NCI-H146 (cell line): ENCODE data around the gene CPTP.
A peak's percentile ranks its signal among the peaks of the same experiment; 100 is the strongest.

Experiments used
- DNase-seq: peaks from one replicate; lab custom pipeline; 2025; lab: John Stamatoyannopoulos, UW

The CPTP gene

DNA sequence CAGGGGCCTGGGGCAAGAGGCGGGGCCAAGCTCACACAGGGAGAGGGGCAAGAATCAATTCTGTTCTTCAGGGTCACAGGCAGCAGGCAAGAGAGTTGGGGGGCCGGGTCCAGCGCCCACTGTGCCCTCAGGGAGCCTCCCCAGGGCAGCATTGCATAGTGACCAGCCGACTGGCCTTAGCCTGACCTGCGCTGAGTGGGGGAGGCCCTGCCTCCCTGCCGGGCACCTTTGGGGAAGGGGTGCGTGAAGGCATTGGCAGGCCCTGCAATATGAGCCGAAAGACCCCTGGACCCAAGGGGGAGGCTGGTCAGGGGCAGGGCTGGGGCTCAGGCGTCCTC, 32.2 kb upstream of the CPTP start:
- no peak for DNase-seq

GRCh38 chr1:1292851-1293250, 31.8 kb upstream of the CPTP start:
- DNase-seq, result no peak

- DNase-seq, result no peak
Measured at GRCh38 chr1:1293263-1294249, 31.0 kb upstream of the CPTP start.

DNA sequence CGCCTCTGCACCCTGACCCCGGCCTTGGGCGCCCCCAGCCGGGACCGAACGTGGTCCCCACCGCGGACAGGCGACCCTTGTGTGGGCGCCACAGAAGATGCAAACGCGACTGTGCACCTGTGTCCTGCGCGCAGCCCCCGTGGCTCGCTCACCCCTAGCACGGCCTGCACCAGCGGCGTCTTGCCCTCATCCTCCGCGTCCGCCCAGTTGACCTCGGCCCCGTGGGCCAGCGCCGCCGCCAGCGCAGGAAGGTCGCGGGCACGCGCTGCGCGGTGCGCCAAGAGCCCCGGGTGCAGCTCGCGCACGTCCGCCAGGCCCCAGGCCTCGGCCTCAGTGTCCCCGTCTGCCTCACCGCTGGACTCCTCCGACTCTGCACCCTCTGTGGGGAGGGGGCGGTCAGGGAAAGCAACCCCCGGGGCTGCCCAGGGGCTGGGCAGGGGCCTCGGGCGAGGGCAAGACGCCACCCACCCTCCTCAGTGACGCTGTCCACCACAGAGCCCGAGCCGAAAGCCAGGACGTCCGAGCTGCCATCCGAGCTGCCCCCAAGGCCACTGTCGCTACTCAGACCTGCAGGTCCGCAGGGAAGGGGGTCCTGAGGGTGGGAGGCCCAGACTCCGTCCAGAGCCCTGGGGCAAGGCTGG, 30.2 kb upstream of the CPTP start:
- DNase-seq, result no peak

DNA sequence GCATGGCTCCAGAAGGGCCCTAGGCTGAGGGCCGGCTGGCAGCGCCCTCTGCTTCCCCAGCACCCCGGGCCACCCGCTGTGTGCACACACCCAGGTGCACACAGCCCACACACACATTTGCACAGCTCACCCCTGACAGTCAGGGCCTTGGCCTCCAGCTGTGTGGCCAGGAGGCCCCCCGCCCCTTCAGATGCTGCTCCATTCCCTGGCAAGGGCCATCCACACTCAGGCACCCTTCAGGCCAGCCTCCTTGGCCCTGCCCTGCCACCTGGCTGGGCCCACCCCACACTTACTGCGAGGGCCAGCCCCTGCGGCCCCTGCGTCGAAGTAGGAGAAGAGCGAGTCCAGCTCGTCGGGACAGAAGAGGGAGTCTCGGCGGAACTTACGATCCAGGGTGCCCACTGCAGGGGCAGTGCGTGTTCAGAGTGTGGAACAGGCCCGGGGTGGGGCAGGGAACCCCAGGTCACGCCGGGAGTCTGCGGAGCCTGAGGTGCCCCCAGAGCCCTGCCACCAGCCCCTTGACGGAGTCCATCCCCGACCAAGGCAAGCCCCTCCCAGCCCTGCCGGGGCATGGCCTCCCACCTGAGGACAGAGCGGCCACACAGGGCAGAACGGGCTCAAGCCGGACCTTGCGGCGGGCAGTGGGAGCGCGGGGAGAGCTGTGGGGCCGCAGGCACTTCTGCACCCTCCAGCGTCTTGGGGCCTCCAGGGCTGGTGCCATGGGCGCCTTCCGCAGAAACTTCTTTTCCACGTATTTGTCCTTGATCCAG, 29.3 kb upstream of the CPTP start:
- no peak for DNase-seq

- DNase-seq, result no peak
Measured at GRCh38 chr1:1296070-1297061, 28.2 kb upstream of the CPTP start.

DNA sequence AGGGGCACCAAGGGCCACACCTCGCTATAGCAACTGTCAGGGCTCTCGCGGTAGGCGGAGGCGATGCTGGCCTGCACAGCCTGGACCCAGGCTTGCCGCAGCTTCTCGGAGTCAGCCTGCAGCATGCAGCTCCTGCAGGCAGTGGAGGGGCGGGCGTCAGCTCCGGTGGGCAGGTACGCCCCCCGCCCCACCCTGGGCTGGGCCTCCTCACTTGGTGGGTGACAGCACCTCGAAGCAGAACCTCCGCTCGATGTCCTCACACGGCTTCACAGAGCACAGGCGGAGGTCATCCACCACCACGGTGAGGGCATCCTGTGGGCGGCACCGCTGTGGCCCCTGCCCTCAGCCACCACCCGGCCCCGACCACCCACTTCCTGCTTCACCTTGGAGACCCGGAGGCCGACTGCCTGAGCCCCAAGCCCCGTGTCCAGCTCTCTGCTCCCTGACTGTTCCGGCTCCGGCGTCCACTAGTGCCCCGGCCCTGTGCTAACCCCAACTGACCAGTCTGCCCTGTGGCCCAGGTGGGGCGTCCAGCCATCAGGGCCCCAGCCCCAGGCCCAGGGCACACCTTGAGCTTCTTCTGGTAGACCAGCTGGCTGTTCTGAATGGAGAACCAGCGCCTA, 26.7 kb upstream of the CPTP start:
- DNase-seq, result no peak

- no peak for DNase-seq
Measured at GRCh38 chr1:1298861-1299685, 25.5 kb upstream of the CPTP start.

DNA sequence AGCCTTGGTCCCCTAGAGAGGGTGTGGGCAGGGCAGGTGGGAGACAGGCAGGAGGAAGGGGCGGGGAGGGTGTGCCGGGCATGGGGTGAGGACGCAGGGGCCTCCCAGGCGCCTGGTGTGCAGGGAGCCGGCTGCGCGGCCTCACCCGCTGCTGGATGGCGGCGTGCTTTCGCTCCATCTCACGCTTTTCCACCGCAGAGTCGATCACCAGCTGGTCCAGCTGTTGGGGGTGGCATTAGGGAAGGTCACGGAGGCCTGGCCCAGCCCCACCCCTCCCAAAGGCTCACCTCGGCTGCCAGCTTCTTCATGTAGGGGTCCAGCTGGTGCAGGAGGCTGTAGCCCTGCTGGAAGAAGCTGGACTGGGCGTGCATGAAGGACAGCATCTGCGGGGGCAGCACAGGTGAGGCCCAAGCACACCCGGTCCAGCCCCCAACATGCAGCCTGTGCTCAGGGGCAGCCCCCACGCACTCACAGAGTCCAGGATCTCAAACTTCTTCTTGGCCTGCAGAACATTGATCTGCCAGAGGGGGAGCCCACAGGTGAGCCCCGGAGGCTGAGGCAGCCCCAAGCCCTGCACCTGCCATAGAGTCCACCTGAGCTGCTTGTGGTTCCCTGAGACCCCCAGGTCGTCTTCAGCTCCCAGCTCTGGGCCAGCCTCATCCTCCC, 24.8 kb upstream of the CPTP start:
- no peak for DNase-seq

GRCh38 chr1:1300352-1300739, 24.3 kb upstream of the CPTP start:
- DNase-seq, result no peak

GRCh38 chr1:1302006-1302430, 22.6 kb upstream of the CPTP start:
- DNase-seq, result no peak

- no peak for DNase-seq
Measured at GRCh38 chr1:1302951-1303509, 21.6 kb upstream of the CPTP start.

DNA sequence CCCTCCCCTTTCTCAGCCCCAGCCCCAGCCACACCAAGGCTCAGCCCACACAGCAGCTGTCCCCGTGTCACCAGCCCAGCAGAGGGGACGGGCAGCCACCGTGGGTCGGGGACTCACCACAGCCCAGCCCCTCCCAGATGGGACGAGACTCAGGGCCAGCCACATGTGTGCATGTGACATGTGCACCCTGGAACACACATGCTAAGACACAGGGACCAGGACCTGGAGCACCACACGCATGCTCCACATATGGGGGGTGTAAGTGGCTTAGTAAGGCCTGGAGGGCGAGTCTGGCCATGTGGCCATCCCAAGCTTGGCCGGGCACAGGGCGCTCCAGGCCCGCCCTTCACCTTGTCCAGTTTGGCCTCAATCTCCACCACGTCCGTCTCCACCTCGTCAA, 20.9 kb upstream of the CPTP start:
- no peak for DNase-seq

DNA sequence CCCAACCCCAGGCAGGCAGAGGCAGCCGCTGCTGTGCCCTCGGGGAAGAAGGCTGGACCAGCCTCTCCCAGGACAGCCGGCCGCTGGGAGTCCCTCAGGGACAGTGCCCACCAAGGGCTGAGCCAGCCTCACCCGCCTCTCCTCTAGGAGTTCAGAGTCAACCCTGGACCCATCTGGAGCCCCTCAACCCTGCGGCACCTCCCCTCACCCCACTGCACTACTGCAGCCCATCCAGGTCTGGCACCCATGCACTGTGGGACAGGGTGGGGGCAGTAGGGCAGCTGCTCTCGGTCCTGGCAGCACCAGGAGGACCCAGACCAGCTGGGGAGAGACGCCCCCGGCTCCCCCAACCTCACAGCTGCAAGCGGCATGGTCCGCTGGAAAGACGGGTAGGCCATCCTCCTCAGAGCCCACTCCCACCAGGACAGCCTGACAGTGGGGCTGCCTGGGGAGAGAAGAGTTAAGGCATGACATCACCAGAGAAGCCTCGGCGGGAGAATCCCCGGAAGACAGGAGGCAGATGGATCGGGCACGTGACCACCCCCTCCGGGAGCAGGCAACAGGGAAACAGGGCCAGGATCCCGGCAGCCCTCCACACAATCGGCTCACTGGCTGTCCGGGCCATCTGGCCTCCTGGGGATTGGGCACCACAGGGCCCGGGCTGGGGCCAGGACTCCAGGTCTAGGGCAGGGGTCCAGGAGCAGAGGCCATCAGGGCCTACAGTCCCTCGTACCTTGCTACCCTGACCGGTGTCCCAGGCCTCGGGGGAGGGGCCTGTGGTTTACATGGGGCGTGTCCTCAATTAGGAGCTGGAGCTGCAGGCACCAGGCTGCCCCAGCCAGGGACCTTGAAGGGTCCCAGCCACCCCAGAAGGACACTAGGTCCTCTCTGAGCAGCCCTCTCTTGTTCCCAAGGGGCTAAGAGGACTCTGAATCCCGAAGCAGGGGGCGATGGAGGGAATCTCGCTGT, 20.0 kb upstream of the CPTP start:
- DNase-seq, result peak; percentile 57

DNA sequence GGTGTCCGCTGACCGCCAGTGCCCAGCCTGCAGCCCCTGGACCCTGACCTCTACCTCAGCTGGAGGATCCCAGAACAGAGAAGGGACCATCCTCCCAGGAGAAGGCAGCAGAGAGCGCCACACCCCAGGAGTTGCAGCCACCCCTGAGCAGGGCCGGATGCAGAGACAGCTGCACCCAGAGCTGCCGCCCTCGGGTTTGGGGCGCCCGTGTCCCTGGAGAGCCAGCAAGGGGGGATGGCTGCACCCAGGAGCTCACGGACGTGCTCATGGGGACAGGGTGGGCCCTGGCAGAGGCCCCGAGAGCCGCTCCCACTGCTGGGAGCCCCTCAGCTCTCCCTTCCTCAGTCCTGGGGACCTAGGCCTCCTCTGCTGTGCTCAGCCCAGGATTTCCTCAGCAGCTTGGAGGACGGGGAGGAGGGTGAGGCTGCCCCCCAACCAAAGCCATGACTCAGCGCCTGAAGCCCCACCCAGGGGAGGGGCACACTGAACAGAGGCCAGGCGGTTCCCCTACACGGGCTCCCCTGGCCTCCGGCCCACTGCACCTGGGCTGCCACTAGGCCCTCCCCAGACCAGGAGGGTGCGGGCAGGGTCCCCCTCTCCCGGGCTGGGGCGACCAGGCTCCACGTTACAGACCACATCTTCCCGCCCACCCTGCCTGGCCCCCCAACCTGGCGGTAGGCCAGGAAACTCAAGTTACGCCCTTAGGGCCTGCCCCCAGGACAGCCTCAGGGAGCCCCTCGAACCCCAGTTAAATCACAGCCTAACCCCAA, 19.1 kb upstream of the CPTP start:
- no peak for DNase-seq

DNA sequence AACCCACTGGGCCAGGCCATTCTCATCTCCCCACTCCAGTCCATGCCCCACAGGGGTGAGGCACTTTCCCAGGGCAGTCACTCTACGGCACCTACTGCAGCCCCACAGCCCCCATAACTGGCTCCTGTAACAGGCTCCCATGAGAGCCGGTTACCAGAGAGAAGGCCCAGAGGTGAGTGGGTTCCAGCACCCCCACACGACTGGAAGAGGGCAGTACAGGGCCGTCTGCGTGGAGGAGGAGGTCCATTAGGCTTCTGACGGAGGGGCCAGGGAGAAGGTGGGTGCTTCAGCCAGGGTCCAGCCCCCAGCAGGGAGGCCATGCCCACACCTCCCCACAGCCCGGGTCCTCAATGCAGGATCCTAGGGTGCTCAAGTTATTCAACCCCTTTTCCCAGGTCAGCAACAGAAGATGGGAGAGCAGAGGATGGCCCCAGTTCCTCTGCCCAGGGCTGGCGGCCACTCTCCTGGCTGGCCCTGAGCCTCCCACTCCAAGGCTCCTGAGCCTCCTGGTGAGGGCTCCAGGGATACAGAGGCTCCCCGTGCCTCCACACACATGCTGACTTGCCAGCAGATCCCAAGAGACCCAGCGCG, 18.4 kb upstream of the CPTP start:
- no peak for DNase-seq
